ENCODE data around the gene OLFM4. TPM values are rescaled to one million over a fixed set of nuclear protein-coding genes. Genes with fewer than 3 reads are reported as not detected.

The OLFM4 gene
- total RNA-seq, 2 experiments from 2014 or later: not detected

DNA sequence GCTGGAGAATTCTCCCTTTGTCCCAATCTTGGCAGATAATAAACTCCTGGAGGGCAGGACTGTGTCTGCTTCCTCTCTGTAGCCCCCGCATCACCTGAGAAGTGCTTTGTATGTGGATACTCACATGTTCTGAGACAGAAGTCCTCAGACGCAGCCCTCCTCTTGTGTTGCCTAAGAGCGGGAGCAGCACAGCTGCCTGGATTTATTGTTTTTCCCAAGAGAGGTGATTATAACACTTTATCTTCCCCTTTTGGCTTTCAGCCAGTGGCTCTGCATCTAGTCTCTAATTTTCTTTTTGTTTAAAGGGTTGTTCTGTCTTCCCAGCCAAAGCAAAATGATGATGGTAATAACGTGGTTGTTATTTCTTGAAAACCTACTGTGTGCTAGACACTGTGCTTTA lies 36.1 kb downstream of the OLFM4 start:
- Histone ChIP-seq H3K9me3 (ENCODE audit: control insufficient read depth in 1 of 2, insufficient read depth in 1 of 2, low read length in 2 of 2) (no peaks in the 10 kb centered on the region), H3K27me3 (ENCODE audit: control insufficient read depth in 1 of 2, insufficient read depth in 2 of 2, low read length in 2 of 2) (no peaks in the 10 kb centered on the region), H3K36me3 (ENCODE audit: insufficient read depth, low read length) (no peaks in the 10 kb centered on the region), H3K4me1 (ENCODE audit: insufficient read depth, low read length) (no peaks in the 10 kb centered on the region), H3K4me3 (ENCODE audit: low read length) (no peak overlapping the region), H3K27ac (ENCODE audit: low read depth in 1 of 2, low read length in 2 of 2) (no peak overlapping the region)
- ChIA-PET CTCF (no interaction called here), POLR2A (no interaction called here)
- peaks cover 8% of the 10 kb centered on the region for H3K27me3 Mint-ChIP-seq
- H3K4me3 Mint-ChIP-seq: no peak overlapping the region
- no peaks in the 10 kb centered on the region for H3K36me3 Mint-ChIP-seq (ENCODE audit: low read depth)
- no peaks in the 10 kb centered on the region for H3K4me1 Mint-ChIP-seq (ENCODE audit: low read depth)
- TF ChIP-seq, protein P1, sequence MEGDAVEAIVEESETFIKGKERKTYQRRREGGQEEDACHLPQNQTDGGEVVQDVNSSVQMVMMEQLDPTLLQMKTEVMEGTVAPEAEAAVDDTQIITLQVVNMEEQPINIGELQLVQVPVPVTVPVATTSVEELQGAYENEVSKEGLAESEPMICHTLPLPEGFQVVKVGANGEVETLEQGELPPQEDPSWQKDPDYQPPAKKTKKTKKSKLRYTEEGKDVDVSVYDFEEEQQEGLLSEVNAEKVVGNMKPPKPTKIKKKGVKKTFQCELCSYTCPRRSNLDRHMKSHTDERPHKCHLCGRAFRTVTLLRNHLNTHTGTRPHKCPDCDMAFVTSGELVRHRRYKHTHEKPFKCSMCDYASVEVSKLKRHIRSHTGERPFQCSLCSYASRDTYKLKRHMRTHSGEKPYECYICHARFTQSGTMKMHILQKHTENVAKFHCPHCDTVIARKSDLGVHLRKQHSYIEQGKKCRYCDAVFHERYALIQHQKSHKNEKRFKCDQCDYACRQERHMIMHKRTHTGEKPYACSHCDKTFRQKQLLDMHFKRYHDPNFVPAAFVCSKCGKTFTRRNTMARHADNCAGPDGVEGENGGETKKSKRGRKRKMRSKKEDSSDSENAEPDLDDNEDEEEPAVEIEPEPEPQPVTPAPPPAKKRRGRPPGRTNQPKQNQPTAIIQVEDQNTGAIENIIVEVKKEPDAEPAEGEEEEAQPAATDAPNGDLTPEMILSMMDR (IDR thresholded peaks at IDR 0.05): no peak
- no peaks in the 10 kb centered on the region for H3K9me3 Mint-ChIP-seq
- intact Hi-C loops (cut with DNase I, micrococcal nuclease): no loop called here
- ATAC-seq (ENCODE audit: poor library complexity) (no peak), DNase-seq (no peak)
- no peak overlapping the region for H3K27ac Mint-ChIP-seq

DNA sequence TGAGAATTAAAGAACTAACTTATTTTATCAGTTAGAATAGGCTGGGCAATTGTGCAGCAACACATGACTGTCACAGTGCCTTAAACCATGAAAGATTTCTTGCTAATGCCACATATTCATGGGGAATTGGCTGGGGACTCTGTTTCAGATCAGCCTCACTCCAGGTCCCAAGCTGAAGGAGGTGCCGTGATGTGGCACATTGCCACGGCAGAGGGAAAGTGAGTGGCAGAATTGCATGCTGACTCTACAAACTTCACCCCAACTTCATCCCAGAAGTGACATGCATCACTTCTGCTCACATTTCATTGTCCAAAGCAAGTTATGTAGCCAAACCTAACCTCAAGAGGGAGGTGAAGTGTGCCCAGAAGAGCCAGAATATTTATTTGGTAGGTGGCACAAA lies 37.8 kb downstream of the OLFM4 start:
- H3K4me3 ChIP-seq (ENCODE audit: low read length): no peak overlapping the region
- Mint-ChIP-seq H3K27ac (no peak overlapping the region), H3K4me3 (no peak overlapping the region), H3K9me3 (no peaks in the 10 kb centered on the region), H3K4me1 (ENCODE audit: low read depth) (no peaks in the 10 kb centered on the region), H3K36me3 (ENCODE audit: low read depth) (no peaks in the 10 kb centered on the region), H3K27me3 (peaks cover 8% of the 10 kb centered on the region)
- CTCF ChIA-PET: no interaction called here
- TF ChIP-seq, protein P1 (IDR thresholded peaks at IDR 0.05): no peak
- no peaks in the 10 kb centered on the region for H3K4me1 ChIP-seq (ENCODE audit: insufficient read depth, low read length)
- no peaks in the 10 kb centered on the region for H3K36me3 ChIP-seq (ENCODE audit: insufficient read depth, low read length)
- ATAC-seq (ENCODE audit: poor library complexity) (no peak), DNase-seq (no peak)
- no peaks in the 10 kb centered on the region for H3K9me3 ChIP-seq (ENCODE audit: control insufficient read depth in 1 of 2, insufficient read depth in 1 of 2, low read length in 2 of 2)
- POLR2A ChIA-PET: no interaction called here
- H3K27ac ChIP-seq (ENCODE audit: low read depth in 1 of 2, low read length in 2 of 2): no peak overlapping the region
- intact Hi-C loops (cut with DNase I, micrococcal nuclease): no loop called here
- H3K27me3 ChIP-seq (ENCODE audit: control insufficient read depth in 1 of 2, insufficient read depth in 2 of 2, low read length in 2 of 2): no peaks in the 10 kb centered on the region

DNA sequence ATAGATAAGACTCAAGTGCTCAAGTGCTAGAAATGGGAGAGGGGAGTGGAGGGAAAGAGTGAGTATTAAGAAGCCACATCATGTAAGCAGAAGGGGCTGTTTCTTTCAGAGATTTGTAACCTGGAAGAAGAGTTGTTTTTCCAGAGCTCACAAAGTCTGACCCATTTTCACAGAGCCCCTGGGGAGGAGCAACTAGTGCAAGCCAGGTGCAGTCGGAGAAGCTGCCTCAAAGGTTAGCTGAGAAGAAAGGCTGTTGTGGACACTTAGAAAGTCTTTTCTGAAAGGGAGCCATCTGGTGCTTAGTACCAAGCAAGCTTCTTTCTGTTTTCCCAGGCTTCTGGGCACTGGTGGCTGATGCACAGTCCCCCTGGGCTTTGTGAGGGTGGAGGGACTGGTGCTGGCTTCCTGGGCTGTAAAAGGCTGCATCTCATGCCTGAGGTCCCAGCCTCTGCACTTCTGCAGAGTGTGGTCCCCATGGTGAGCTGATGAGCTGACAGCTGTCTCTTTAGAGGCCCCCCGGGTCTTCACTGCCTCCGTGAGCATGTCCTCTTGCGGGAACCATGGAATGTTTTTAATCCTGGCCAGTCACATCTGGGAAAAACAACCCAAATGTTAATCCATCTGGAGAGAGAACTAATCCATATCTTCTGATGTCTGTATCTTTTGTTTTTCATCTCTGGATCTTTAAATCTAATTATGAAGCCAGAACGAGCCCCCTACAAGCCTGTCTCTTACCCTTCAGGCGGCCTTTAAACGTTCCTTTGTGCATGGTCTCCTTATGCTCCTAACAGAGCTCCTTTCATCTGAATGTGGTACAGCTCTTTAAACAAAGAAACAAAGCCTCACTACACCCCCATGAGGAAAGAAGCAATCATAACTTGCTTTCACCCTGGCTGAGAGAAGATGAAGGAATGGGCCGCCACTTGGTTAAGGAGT lies 40.2 kb downstream of the OLFM4 start:
- Mint-ChIP-seq H3K36me3 (ENCODE audit: low read depth) (no peaks in the 10 kb centered on the region), H3K27ac (no peak overlapping the region), H3K9me3 (no peaks in the 10 kb centered on the region), H3K4me1 (ENCODE audit: low read depth) (no peaks in the 10 kb centered on the region), H3K4me3 (no peak overlapping the region), H3K27me3 (no peaks in the 10 kb centered on the region)
- H3K4me3 ChIP-seq (ENCODE audit: low read length): no peak overlapping the region
- no peaks in the 10 kb centered on the region for H3K9me3 ChIP-seq (ENCODE audit: control insufficient read depth in 1 of 2, insufficient read depth in 1 of 2, low read length in 2 of 2)
- no peaks in the 10 kb centered on the region for H3K4me1 ChIP-seq (ENCODE audit: insufficient read depth, low read length)
- ATAC-seq (ENCODE audit: poor library complexity) (no peak), DNase-seq (no peak)
- ChIA-PET POLR2A (no interaction called here), CTCF (no interaction called here)
- no peaks in the 10 kb centered on the region for H3K36me3 ChIP-seq (ENCODE audit: insufficient read depth, low read length)
- TF ChIP-seq, protein P1 (IDR thresholded peaks at IDR 0.05): no peak
- intact Hi-C loops (cut with DNase I, micrococcal nuclease): no loop called here
- H3K27me3 ChIP-seq (ENCODE audit: control insufficient read depth in 1 of 2, insufficient read depth in 2 of 2, low read length in 2 of 2): no peaks in the 10 kb centered on the region
- no peak overlapping the region for H3K27ac ChIP-seq (ENCODE audit: low read depth in 1 of 2, low read length in 2 of 2)

Data from CD4-positive, alpha-beta T cell (primary cell).